Fibroblast of lung (primary cell): ENCODE results near the gene LINC01488.

Experiments
- CTCF ChIP-seq, 2 donors: IDR thresholded peaks in 1 of 2; conservative IDR thresholded peaks in 1 of 2; 1 replicate in 1 of 2; 2 replicates in 1 of 2; pipeline ENCODE4 v1.5.1; 2011 to 2012; ENCODE audit warnings: low read length in 2 of 2, control low read depth in 1 of 2, inconsistent platforms in 1 of 2, low read depth in 1 of 2, mild to moderate bottlenecking in 1 of 2
- EZH2 ChIP-seq: IDR thresholded peaks from 2 replicates; pipeline ENCODE4 v1.5.1; 2012; ENCODE audit warnings: low read length, control low read depth, mild to moderate bottlenecking; ENCODE audit errors: missing control alignments

DNA sequence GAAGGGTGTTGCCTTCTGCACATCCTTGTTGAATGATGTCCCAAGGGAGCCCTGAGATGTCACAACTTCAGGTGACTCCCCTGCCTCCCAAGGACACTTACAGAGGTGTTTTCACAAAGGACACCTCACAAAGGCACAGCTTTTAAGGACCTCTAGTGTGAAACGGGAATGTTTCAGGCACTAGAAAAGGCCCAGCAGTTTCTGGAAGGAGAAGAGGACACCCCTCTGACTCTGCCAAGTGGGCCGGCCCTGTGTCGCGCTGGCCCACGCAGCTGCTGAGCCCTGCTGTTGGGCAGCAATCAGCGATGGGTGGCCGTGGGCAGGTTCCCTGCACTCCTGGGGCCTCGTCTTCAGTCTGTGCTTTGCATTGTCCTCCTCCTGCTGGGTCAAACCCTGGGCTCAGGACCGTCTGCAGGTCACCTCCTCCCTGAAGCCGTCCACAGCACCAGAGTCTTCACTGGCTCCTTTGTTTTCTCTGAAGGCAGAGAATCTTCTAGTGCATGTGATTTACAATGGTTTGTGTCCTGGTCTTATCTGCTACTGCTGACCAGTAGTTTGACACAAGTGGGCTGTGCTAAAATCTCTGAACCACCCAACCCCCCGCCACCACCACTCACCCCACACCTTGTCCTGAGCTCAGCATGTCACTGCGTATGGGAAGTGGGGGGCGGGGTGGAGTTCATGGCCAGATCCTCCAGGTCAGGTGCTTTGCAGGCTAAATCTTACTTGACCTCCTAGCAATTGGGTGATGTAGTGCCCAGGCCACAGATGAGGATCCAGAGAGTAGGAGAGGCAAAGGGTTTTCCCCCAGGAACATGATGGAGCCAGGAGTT is 3.2 kb downstream of the LINC01488 start:
- no peak for TF ChIP-seq CTCF (conservative IDR thresholded peaks at IDR 0.05 in 1 of 2, IDR thresholded peaks at IDR 0.05 in 1 of 2; ENCODE audit: low read depth in 1 of 2, low read length in 2 of 2)
- TF ChIP-seq EZH2, result no peak
